ENCODE data around the gene TRPM3.

Gene TRPM3

GRCh38 chr9:70563010-70563409 is 558.4 kb downstream of the TRPM3 start:
- no peak for TF ChIP-seq CTCF (IDR thresholded peaks at IDR 0.05; ENCODE audit: control extremely low read depth, extremely low read depth, low read depth, missing control alignments)
- CTCF ChIA-PET = interaction anchor here (1.5 kb wide), 1 partner anchor 39 kb away, joined by 6 read pairs; no protein-coding TSS in a partner anchor
- POLR2A ChIA-PET = no interaction called here
- no peak for DNase-seq (ENCODE audit: extremely low spot score)

- TF ChIP-seq CTCF (IDR thresholded peaks at IDR 0.05; ENCODE audit: control extremely low read depth, extremely low read depth, low read depth, missing control alignments) = no peak
- ChIA-PET CTCF (interaction anchor here (0.8 kb wide), 1 partner anchor 11 kb away, joined by 3 read pairs; no protein-coding TSS in a partner anchor), POLR2A (no interaction called here)
- no peak for DNase-seq (ENCODE audit: extremely low spot score)
Measured at GRCh38 chr9:70561786-70562395, 559.5 kb downstream of the TRPM3 start.

GRCh38 chr9:70561111-70561510 is 560.3 kb downstream of the TRPM3 start:
- CTCF ChIA-PET = no interaction called here
- POLR2A ChIA-PET = no interaction called here
- DNase-seq (ENCODE audit: extremely low spot score) = no peak

GRCh38 chr9:70559102-70559501 is 562.3 kb downstream of the TRPM3 start:
- POLR2A ChIA-PET = no interaction called here
- no peak for TF ChIP-seq CTCF (IDR thresholded peaks at IDR 0.05; ENCODE audit: control extremely low read depth, extremely low read depth, low read depth, missing control alignments)
- CTCF ChIA-PET = interaction anchor here (1.2 kb wide), 1 partner anchor 43 kb away, joined by 4 read pairs; no protein-coding TSS in a partner anchor
- DNase-seq (ENCODE audit: extremely low spot score) = no peak

More at GRCh38 chr9:70561111-70561510, 560.3 kb downstream of the TRPM3 start:
- no peak for TF ChIP-seq CTCF (IDR thresholded peaks at IDR 0.05; ENCODE audit: control extremely low read depth, extremely low read depth, low read depth, missing control alignments)

- POLR2A ChIA-PET = no interaction called here
- TF ChIP-seq CTCF (IDR thresholded peaks at IDR 0.05; ENCODE audit: control extremely low read depth, extremely low read depth, low read depth, missing control alignments) = no peak
- DNase-seq (ENCODE audit: extremely low spot score) = peak; percentile 26
- CTCF ChIA-PET = interaction anchor here (1.1 to 1.2 kb wide), 2 partner anchors 18 to 45 kb away, joined by 3 to 4 read pairs; no protein-coding TSS in a partner anchor
Measured at GRCh38 chr9:70557661-70558369, 563.6 kb downstream of the TRPM3 start.

- no peak for TF ChIP-seq CTCF (IDR thresholded peaks at IDR 0.05; ENCODE audit: control extremely low read depth, extremely low read depth, low read depth, missing control alignments)
- CTCF ChIA-PET = interaction anchor here (1.1 to 1.4 kb wide), 4 partner anchors 10 to 46 kb away, joined by 3 to 4 read pairs (median 4); no protein-coding TSS in a partner anchor
- POLR2A ChIA-PET = no interaction called here
- DNase-seq (ENCODE audit: extremely low spot score) = no peak
Measured at GRCh38 chr9:70556771-70557170, 564.6 kb downstream of the TRPM3 start.
